Caco-2 (cell line): ENCODE data around the gene POLR3H. TPM values are rescaled to one million over a fixed set of nuclear protein-coding genes. Genes with fewer than 3 reads are reported as not detected.
A peak's percentile ranks its signal among the peaks of the same experiment; 100 is the strongest.

Experiments
- BruUV-seq: library from RNA; stranded (reverse); fragments of 400-500 nt; replicated peaks from 2 replicates; lab custom pipeline; 2021; lab: Mats Ljungman, UMichigan
- CTCF ChIA-PET: fragments of 300-600 bp; sonication (Branson Sonifier 250); formaldehyde crosslinking; loops from one replicate; lab custom pipeline; 2022; ENCODE audit warnings: antibody characterized with exemption; lab: Charles Lee
- POLR2A ChIA-PET: fragments of 300-600 bp; sonication (Branson Sonifier 250); formaldehyde crosslinking; loops from one replicate; lab custom pipeline; 2022; ENCODE audit warnings: antibody characterized with exemption; lab: Charles Lee
- DNase-seq, 2 experiments: peaks; one replicate each; pipeline versions ENCODE4 v3.0.0 to v3.0.0-alpha.2; 2020 to 2022
- H3K27me3 ChIP-seq: replicated peaks from 2 replicates; pipeline ENCODE4 v1.6.0; 2011; ENCODE audit warnings: low read length; ENCODE audit not compliant: control insufficient read depth, insufficient read depth
- H3K36me3 ChIP-seq: 2 replicates; pipeline ENCODE4 v1.5.1; 2011; ENCODE audit warnings: low read length; ENCODE audit not compliant: control insufficient read depth, insufficient read depth
- H3K4me1 ChIP-seq: fragments of 250-450 bp; sonication (Bioruptor Pico); 2 replicates; pipeline ENCODE4 v1.5.1; 2020; ENCODE audit warnings: mild to moderate bottlenecking
- H3K4me3 ChIP-seq: 2 replicates; pipeline ENCODE4 v1.5.1; 2011; ENCODE audit warnings: low read depth, mild to moderate bottlenecking, control low read depth, low read length
- H3K9me3 ChIP-seq: fragments of 250-450 bp; sonication (Bioruptor Pico); 2 replicates; pipeline ENCODE4 v1.5.1; 2020; ENCODE audit warnings: mild to moderate bottlenecking, moderate library complexity
- H3K27ac Mint-ChIP-seq: one replicate; pipeline ENCODE4 v1.8.0; 2022; ENCODE audit warnings: mixed read lengths; ENCODE audit not compliant: unreplicated experiment
- H3K27me3 Mint-ChIP-seq: one replicate; pipeline ENCODE4 v1.8.0; 2022; ENCODE audit warnings: mixed read lengths; ENCODE audit not compliant: insufficient read depth, unreplicated experiment
- H3K36me3 Mint-ChIP-seq: one replicate; pipeline ENCODE4 v1.8.0; 2022; ENCODE audit warnings: mild to moderate bottlenecking, mixed read lengths; ENCODE audit not compliant: insufficient read depth, unreplicated experiment
- H3K4me1 Mint-ChIP-seq: one replicate; pipeline ENCODE4 v1.8.0; 2022; ENCODE audit warnings: low read depth, mixed read lengths; ENCODE audit not compliant: unreplicated experiment
- H3K4me3 Mint-ChIP-seq: one replicate; pipeline ENCODE4 v1.8.0; 2022; ENCODE audit warnings: mild to moderate bottlenecking, moderate library complexity, mixed read lengths; ENCODE audit not compliant: unreplicated experiment
- H3K9me3 Mint-ChIP-seq: one replicate; pipeline ENCODE4 v1.8.0; 2022; ENCODE audit warnings: mixed read lengths; ENCODE audit not compliant: unreplicated experiment
- intact Hi-C: fragments of 100-400 bp; cut with micrococcal nuclease; formaldehyde crosslinking; loops from one replicate; pipeline ENCODE4 v1.10.0; 2022; ENCODE audit not compliant: unreplicated experiment
- total RNA-seq: library from RNA; stranded (reverse); gene quantifications from 2 replicates; pipeline ENCODE4 v1.2.3, GENCODE V29; 2022
- TF ChIP-seq, protein P1 (sequence below), 2 experiments: fragments of 200-600 bp in 1 of 2; IDR thresholded peaks; 1 replicate in 1 of 2; 2 replicates in 1 of 2; pipeline versions ENCODE4 v1.5.1 to v1.8.0; 2011 to 2022; ENCODE audit warnings: antibody characterized with exemption in 1 of 2, control low read depth in 1 of 2, inconsistent platforms in 1 of 2, low read depth in 1 of 2, low read length in 1 of 2, mild to moderate bottlenecking in 1 of 2, moderate library complexity in 1 of 2; ENCODE audit not compliant: insufficient read depth in 1 of 2, severe bottlenecking in 1 of 2, unreplicated experiment in 1 of 2

Gene POLR3H
- total RNA-seq, 1 experiment from 2014 or later: 42.2 TPM

DNA sequence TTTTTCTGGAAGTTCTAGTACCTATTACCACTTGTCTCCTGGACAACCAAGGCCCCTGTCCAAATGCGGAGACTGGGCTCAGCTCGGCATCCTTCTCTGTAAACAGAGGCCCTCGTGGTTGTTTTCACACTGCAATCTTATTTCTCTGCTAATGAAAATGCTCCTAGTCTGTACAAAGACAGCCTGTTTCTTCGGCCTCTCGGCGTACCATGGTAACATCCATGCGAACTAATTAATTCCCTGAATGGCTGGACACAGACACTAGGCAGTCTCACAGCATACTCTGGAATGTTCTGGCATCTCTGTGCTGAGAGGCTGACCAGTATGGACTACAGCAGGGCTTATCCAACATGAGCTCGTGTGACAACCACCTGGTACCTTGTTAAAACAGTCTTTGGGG, 5.7 kb downstream of the POLR3H start:
- Histone ChIP-seq H3K4me1 (peaks cover 8% of the 10 kb centered on the region), H3K36me3 (no peaks in the 10 kb centered on the region; the same call in 1 of the 2 replicates), H3K27me3 (no peaks in the 10 kb centered on the region), H3K9me3 (no peaks in the 10 kb centered on the region), H3K4me3 (no peak overlapping the region)
- ChIA-PET POLR2A (no interaction called here), CTCF (no interaction called here)
- no peak overlapping the region for H3K4me3 Mint-ChIP-seq
- BruUV-seq: no TSS peak
- no peaks in the 10 kb centered on the region for H3K9me3 Mint-ChIP-seq
- H3K36me3 Mint-ChIP-seq: peaks cover 41% of the 10 kb centered on the region
- TF ChIP-seq, protein P1, sequence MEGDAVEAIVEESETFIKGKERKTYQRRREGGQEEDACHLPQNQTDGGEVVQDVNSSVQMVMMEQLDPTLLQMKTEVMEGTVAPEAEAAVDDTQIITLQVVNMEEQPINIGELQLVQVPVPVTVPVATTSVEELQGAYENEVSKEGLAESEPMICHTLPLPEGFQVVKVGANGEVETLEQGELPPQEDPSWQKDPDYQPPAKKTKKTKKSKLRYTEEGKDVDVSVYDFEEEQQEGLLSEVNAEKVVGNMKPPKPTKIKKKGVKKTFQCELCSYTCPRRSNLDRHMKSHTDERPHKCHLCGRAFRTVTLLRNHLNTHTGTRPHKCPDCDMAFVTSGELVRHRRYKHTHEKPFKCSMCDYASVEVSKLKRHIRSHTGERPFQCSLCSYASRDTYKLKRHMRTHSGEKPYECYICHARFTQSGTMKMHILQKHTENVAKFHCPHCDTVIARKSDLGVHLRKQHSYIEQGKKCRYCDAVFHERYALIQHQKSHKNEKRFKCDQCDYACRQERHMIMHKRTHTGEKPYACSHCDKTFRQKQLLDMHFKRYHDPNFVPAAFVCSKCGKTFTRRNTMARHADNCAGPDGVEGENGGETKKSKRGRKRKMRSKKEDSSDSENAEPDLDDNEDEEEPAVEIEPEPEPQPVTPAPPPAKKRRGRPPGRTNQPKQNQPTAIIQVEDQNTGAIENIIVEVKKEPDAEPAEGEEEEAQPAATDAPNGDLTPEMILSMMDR (IDR thresholded peaks at IDR 0.05; ENCODE audit: insufficient read depth in 1 of 2, low read depth in 1 of 2, low read length in 1 of 2, severe bottlenecking in 1 of 2, unreplicated experiment in 1 of 2): no peak
- no peak overlapping the region for H3K27ac Mint-ChIP-seq
- H3K27me3 Mint-ChIP-seq: no peaks in the 10 kb centered on the region
- H3K4me1 Mint-ChIP-seq: peaks cover 18% of the 10 kb centered on the region
- intact Hi-C loops: no loop called here
- no peak for DNase-seq

DNA sequence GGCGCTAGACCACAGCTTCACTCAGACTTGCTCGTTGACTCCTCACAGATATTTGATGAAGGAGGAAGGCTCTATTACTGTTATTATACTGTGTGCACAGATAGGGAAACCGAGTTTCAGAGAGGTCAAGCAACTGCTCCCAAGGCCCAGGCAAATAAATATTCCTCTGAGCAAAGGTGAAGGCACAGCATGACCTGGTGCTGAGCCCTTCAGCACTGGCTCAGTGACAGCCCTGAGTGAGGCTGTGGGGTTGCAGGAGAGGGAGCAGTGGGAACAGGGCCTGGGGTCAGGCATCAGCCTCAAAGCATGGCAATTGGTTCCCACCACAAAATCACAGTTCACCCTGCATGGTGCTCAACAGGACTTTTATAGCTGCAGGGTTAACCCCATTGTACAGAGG, 7.1 kb downstream of the POLR3H start:
- no peaks in the 10 kb centered on the region; the same call in 1 of the 2 replicates for H3K36me3 ChIP-seq
- CTCF ChIA-PET: interaction anchor here (0.6 kb wide), 1 partner anchor 236 kb away, joined by 3 read pairs; the partner anchor contains the start of gene ZC3H7B
- no peak overlapping the region for H3K27ac Mint-ChIP-seq
- no peaks in the 10 kb centered on the region for H3K27me3 ChIP-seq
- intact Hi-C loops: no loop called here
- no peak overlapping the region for H3K4me3 ChIP-seq
- H3K4me3 Mint-ChIP-seq: no peak overlapping the region
- DNase-seq: no peak
- no TSS peak for BruUV-seq
- TF ChIP-seq, protein P1 (IDR thresholded peaks at IDR 0.05; ENCODE audit: insufficient read depth in 1 of 2, low read depth in 1 of 2, low read length in 1 of 2, severe bottlenecking in 1 of 2, unreplicated experiment in 1 of 2): no peak
- POLR2A ChIA-PET: interaction anchor here (0.6 kb wide), 1 partner anchor 204 kb away, joined by 3 read pairs; no protein-coding TSS in a partner anchor
- H3K36me3 Mint-ChIP-seq: peaks cover 48% of the 10 kb centered on the region
- no peaks in the 10 kb centered on the region for H3K9me3 Mint-ChIP-seq
- H3K9me3 ChIP-seq: no peaks in the 10 kb centered on the region
- H3K4me1 Mint-ChIP-seq: peaks cover 8% of the 10 kb centered on the region
- 0 out of 2 replicates have a peak, but pooled peaks cover 4% of the 10 kb centered on the region for H3K4me1 ChIP-seq
- no peaks in the 10 kb centered on the region for H3K27me3 Mint-ChIP-seq

DNA sequence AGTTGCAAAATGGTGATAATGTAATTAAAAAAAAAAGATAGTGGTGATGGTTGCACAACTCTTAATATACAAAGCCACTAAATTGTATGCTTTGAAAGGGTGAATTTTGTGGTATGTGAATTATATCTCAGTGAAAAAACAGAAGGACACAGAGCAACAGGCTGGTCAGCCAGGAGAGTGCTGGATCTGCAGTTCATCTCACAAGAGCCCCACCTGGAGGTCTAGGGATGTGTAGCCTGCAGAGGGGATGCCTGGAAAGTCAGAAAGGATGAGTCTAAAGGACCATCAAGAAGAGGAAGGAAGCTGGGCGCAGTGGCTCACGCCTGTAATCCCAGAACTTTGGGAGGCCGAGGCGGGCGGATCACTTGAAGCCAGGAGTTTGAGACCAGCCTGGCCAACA, 9.0 kb downstream of the POLR3H start:
- H3K4me1 Mint-ChIP-seq: no peaks in the 10 kb centered on the region
- BruUV-seq: no TSS peak
- H3K27me3 Mint-ChIP-seq: no peaks in the 10 kb centered on the region
- intact Hi-C loops: no loop called here
- H3K9me3 Mint-ChIP-seq: no peaks in the 10 kb centered on the region
- no peaks in the 10 kb centered on the region for H3K27me3 ChIP-seq
- H3K4me3 ChIP-seq: no peak overlapping the region
- peak in 1 of 2 experiments; percentile 46 for DNase-seq
- ChIA-PET CTCF (interaction anchor here (0.6 to 0.8 kb wide), 5 partner anchors 9 to 171 kb away, joined by 3 to 4 read pairs (median 3); partner anchors contain the start of gene POLR3H), POLR2A (no interaction called here)
- H3K4me3 Mint-ChIP-seq: no peak overlapping the region
- H3K27ac Mint-ChIP-seq: peak overlapping the region; percentile 27
- H3K9me3 ChIP-seq: no peaks in the 10 kb centered on the region
- peaks cover 64% of the 10 kb centered on the region for H3K36me3 Mint-ChIP-seq
- no peaks in the 10 kb centered on the region for H3K36me3 ChIP-seq
- TF ChIP-seq, protein P1 (IDR thresholded peaks at IDR 0.05; ENCODE audit: insufficient read depth in 1 of 2, low read depth in 1 of 2, low read length in 1 of 2, severe bottlenecking in 1 of 2, unreplicated experiment in 1 of 2): peak in 1 of 2 experiments; percentile 58
- H3K4me1 ChIP-seq: 0 out of 2 replicates have a peak, but pooled peaks cover 4% of the 10 kb centered on the region
